GM20000 (cell line): ENCODE results near the gene SUPT20H.

Experiments used
- DNase-seq: peaks from one replicate; pipeline ENCODE4 v3.0.0; 2012; ENCODE audit warnings: low spot score
- TF ChIP-seq, protein P1 (sequence below): IDR thresholded peaks from 2 replicates; pipeline ENCODE4 v1.5.1; 2012; ENCODE audit warnings: mild to moderate bottlenecking, control low read depth; ENCODE audit errors: extremely low read depth, missing control alignments

The SUPT20H gene

GRCh38 chr13:37101201-37101600 lies 41.7 kb upstream of the SUPT20H start:
- TF ChIP-seq, protein P1, sequence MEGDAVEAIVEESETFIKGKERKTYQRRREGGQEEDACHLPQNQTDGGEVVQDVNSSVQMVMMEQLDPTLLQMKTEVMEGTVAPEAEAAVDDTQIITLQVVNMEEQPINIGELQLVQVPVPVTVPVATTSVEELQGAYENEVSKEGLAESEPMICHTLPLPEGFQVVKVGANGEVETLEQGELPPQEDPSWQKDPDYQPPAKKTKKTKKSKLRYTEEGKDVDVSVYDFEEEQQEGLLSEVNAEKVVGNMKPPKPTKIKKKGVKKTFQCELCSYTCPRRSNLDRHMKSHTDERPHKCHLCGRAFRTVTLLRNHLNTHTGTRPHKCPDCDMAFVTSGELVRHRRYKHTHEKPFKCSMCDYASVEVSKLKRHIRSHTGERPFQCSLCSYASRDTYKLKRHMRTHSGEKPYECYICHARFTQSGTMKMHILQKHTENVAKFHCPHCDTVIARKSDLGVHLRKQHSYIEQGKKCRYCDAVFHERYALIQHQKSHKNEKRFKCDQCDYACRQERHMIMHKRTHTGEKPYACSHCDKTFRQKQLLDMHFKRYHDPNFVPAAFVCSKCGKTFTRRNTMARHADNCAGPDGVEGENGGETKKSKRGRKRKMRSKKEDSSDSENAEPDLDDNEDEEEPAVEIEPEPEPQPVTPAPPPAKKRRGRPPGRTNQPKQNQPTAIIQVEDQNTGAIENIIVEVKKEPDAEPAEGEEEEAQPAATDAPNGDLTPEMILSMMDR = no peak
- no peak for DNase-seq

DNA sequence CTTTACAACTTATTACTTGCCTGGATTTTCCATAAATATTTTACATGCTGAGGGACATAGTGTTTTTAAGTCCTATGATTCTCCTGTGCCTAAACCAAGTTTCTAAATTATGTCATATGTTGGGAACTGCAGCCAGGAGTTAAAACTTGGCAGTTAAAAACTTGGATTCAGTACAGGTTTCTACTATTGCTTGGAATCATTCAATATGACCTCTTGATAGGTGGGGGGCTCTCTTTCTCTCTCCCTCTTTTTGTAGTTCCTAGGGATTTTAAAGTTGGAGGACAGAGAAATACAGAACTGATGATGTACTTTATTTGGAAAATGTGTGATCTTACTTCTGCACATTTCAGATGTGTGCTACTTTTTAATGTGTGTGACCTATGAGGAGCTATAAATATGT lies 41.2 kb upstream of the SUPT20H start:
- TF ChIP-seq, protein P1 = no peak
- DNase-seq = no peak

GRCh38 chr13:37097076-37097475 lies 37.6 kb upstream of the SUPT20H start:
- TF ChIP-seq, protein P1 = no peak
- no peak for DNase-seq

DNA sequence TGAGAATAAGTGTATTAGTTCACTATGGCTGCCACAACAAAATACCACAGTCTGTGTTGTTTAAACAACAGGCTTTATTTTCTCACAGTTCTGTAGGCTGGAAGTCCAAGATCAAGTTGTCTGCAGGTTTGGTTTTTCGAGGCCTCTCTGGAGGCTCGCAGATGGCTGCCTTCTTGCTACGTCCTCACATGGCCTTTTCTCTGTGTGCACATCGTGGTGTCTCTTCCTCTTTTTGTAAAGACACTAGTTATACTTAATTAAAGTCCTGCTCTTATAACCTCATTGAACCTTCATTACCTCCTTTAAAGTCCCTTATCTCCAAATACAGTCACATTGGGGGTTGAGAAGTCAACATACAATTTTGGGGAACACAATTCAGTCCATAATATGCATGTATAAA lies 35.4 kb upstream of the SUPT20H start:
- TF ChIP-seq, protein P1 = no peak
- DNase-seq = no peak

DNA sequence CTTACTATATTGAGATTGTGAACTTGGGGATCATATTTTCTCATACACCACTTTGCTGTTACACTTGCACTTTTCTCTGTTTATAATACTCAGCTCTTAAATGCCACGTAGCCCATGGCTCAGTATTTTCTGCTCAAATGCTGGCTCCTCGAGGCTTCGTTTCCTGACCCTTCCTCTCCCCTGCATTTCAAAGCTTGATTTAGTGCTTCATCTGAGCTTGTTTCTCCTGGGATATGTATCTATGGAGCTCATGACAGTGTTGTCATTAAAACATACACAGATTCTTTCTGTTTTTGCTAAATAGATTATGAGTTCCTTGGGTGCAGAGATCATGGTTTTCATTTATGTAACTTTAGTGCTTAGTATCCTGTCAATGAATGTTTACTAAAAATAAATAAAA lies 34.6 kb upstream of the SUPT20H start:
- no peak for DNase-seq
- TF ChIP-seq, protein P1 = no peak

DNA sequence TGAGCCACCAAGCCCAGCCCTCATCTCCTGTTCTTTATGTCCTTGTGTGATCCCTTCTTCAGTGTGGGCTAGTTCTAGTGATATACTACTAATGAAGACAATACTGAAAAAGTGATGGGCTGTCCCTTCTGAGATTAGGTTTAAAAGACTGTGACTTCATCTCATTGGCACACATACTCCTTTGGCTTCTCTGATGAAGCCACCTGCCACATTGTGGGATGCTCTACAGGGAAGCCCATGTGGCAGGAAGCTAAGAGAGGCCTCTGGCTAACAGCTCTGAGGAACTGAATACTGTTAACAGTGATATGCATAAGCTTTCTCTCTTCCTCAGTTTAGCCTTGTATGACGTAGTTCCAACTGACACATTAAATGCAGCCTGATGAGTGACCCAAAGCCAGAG lies 32.3 kb upstream of the SUPT20H start:
- TF ChIP-seq, protein P1 = no peak
- no peak for DNase-seq

DNA sequence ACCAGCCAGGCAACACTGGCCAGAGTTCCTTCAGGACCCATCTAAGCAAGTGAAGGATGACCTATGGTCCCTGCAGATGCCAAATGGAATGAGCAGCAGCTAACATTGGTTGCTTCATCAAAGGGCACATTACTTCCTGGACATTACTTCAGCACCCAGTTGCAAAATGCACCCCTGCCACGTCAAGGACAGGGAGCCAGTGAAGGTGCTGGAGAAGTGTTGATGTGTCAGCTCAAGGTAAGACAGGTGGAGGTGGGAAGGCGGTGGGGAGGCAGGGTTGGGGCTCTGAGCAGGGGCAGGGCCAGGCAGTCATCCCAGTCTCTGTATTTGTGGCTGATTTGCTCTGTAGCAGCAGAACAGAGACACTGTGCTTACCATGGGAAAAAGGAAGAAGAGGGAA lies 31.4 kb upstream of the SUPT20H start:
- no peak for DNase-seq
- TF ChIP-seq, protein P1 = no peak

GRCh38 chr13:37089495-37089894 lies 30.0 kb upstream of the SUPT20H start:
- TF ChIP-seq, protein P1 = no peak

More at GRCh38 chr13:37089495-37089894, 30.0 kb upstream of the SUPT20H start:
- no peak for DNase-seq
